HepG2 (cell line): ENCODE results near the gene CFH. TPM values are rescaled to one million over a fixed set of nuclear protein-coding genes. Genes with fewer than 3 reads are reported as not detected.

Experiments
- BCL6 ChIP-seq: IDR thresholded peaks from 2 replicates; pipeline ENCODE4 v1.6.1; 2016; ENCODE audit warnings: missing genetic modification reagents, missing compliant biosample characterization
- HINFP ChIP-seq: sonication (generic); formaldehyde crosslinking; IDR thresholded peaks from 2 replicates; pipeline ENCODE4 v1.4.0; 2020; ENCODE audit warnings: low read depth, mild to moderate bottlenecking, missing genetic modification reagents
- HOXA7 ChIP-seq: sonication (generic); formaldehyde crosslinking; IDR thresholded peaks from 2 replicates; pipeline ENCODE4 v1.8.1; 2022; ENCODE audit warnings: mild to moderate bottlenecking, missing genetic modification reagents, moderate library complexity
- IKZF1 ChIP-seq: fragments of 450-650 bp; IDR thresholded peaks from 2 replicates; pipeline ENCODE4 v1.7.1; 2016
- NFE2 ChIP-seq: sonication (generic); formaldehyde crosslinking; IDR thresholded peaks from 2 replicates; pipeline ENCODE4 v1.4.0; 2020; ENCODE audit warnings: missing genetic modification reagents
- PRDM15 ChIP-seq: sonication (generic); formaldehyde crosslinking; IDR thresholded peaks from 2 replicates; pipeline ENCODE4 v1.4.0; 2020; ENCODE audit warnings: missing genetic modification reagents
- PREB ChIP-seq: sonication (generic); formaldehyde crosslinking; IDR thresholded peaks from 2 replicates; pipeline ENCODE4 v1.4.0; 2020; ENCODE audit warnings: missing genetic modification reagents
- TARDBP ChIP-seq: sonication (generic); formaldehyde crosslinking; IDR thresholded peaks from 2 replicates; pipeline ENCODE4 v1.8.0; 2022; ENCODE audit warnings: mild to moderate bottlenecking, missing genetic modification reagents
- TCF7L2 ChIP-seq: IDR thresholded peaks from 2 replicates; pipeline ENCODE4 v1.6.1; 2011; ENCODE audit warnings: mild to moderate bottlenecking, low read depth, low read length, moderate library complexity
- ZBTB21 ChIP-seq: sonication (generic); formaldehyde crosslinking; IDR thresholded peaks from 2 replicates; pipeline ENCODE4 v1.4.0; 2020; ENCODE audit warnings: missing genetic modification reagents
- ZBTB7B ChIP-seq: sonication (generic); formaldehyde crosslinking; IDR thresholded peaks from 2 replicates; pipeline ENCODE4 v1.4.0; 2020; ENCODE audit warnings: missing genetic modification reagents
- ZNF12 ChIP-seq: sonication (generic); formaldehyde crosslinking; IDR thresholded peaks from 2 replicates; pipeline ENCODE4 v1.5.0; 2020; ENCODE audit warnings: missing genetic modification reagents
- polyA plus RNA-seq, 8 experiments: library from polyadenylated mRNA; depleted of rRNA in 3 of 8; stranded (reverse) in 7 of 8; unstranded in 1 of 8; fragments of >200 nt; fragmentation: Illumina TruSeq in 4 of 8; extraction: Trizol in 4 of 8; gene quantifications; 2 replicates each; pipeline versions ENCODE4 v1.2.1 to v1.2.3, GENCODE V29; 2011 to 2016; ENCODE audit warnings: low read depth in 4 of 8, missing spikeins in 1 of 8, mixed read lengths in 1 of 8; ENCODE audit not compliant: insufficient read depth in 1 of 8
- total RNA-seq, 5 experiments: library from RNA; depleted of rRNA; stranded (reverse); fragments of >200 nt; fragmentation: Illumina TruSeq; extraction: Trizol; gene quantifications; 2 replicates each; pipeline ENCODE4 v1.2.3, GENCODE V29; 2016; ENCODE audit warnings: low read depth in 1 of 5
- TF ChIP-seq, protein P1 (sequence below): fragments of 450-650 bp; IDR thresholded peaks from 2 replicates; pipeline ENCODE4 v1.6.1; 2016

The CFH gene
- total and polyA plus RNA-seq, 2 of the 13 experiments (the other 11 are each of a cell fraction or from before 2014, with no cell fraction given) = not detected

GRCh38 chr1:196660272-196660671 is 8.4 kb downstream of the CFH start (continued):
- TF ChIP-seq HINFP (CRISPR knock-in tag) (no peak), PRDM15 (no peak), IKZF1 (no peak), TARDBP (CRISPR knock-in tag) (no peak), TCF7L2 (no peak), BCL6 (CRISPR knock-in tag) (no peak), NFE2 (CRISPR knock-in tag) (no peak), ZBTB21 (CRISPR knock-in tag) (no peak), ZNF12 (CRISPR knock-in tag) (no peak), HOXA7 (no peak), PREB (CRISPR knock-in tag) (no peak), ZBTB7B (no peak)
- TF ChIP-seq, protein P1, sequence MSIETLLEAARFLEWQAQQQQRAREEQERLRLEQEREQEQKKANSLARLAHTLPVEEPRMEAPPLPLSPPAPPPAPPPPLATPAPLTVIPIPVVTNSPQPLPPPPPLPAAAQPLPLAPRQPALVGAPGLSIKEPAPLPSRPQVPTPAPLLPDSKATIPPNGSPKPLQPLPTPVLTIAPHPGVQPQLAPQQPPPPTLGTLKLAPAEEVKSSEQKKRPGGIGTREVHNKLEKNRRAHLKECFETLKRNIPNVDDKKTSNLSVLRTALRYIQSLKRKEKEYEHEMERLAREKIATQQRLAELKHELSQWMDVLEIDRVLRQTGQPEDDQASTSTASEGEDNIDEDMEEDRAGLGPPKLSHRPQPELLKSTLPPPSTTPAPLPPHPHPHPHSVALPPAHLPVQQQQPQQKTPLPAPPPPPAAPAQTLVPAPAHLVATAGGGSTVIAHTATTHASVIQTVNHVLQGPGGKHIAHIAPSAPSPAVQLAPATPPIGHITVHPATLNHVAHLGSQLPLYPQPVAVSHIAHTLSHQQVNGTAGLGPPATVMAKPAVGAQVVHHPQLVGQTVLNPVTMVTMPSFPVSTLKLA = no peak
